Suprapubic skin (tissue), 4 donors: Measurements from ENCODE around the gene ASTN2. TPM values are rescaled to one million over a fixed set of nuclear protein-coding genes. Genes with fewer than 3 reads are reported as not detected.

Source experiments
- DNase-seq, 2 donors: peaks; one replicate each; pipeline ENCODE4 v3.0.0-alpha.2; 2019; ENCODE audit warnings: low spot score in 2 of 2
- H3K27ac ChIP-seq: fragments of 200-600 bp; sonication (generic); one replicate; pipeline ENCODE4 v1.5.1; 2019
- H3K27me3 ChIP-seq: fragments of 200-600 bp; sonication (generic); one replicate; pipeline ENCODE4 v1.5.1; 2019
- H3K36me3 ChIP-seq: fragments of 200-600 bp; sonication (generic); one replicate; pipeline ENCODE4 v1.5.1; 2019
- H3K4me1 ChIP-seq: fragments of 200-600 bp; sonication (generic); one replicate; pipeline ENCODE4 v1.5.1; 2019
- H3K4me3 ChIP-seq: fragments of 200-600 bp; sonication (generic); one replicate; pipeline ENCODE4 v1.5.1; 2019; ENCODE audit warnings: mild to moderate bottlenecking
- H3K9me3 ChIP-seq: fragments of 200-600 bp; sonication (generic); one replicate; pipeline ENCODE4 v1.5.1; 2019
- CTCF ChIP-seq, 2 donors: fragments of 200-600 bp in 1 of 2; fragments of 450-650 bp in 1 of 2; sonication (generic) in 1 of 2; IDR thresholded peaks; one replicate each; pipeline ENCODE4 v1.5.1; 2016 to 2019; ENCODE audit warnings: antibody characterized with exemption in 2 of 2, mild to moderate bottlenecking in 1 of 2, moderate library complexity in 1 of 2
- EP300 ChIP-seq: sonication (generic); formaldehyde crosslinking; IDR thresholded peaks from one replicate; pipeline ENCODE4 v1.6.1; 2017; ENCODE audit warnings: antibody characterized with exemption
- POLR2A ChIP-seq, 2 donors: fragments of 450-650 bp; IDR thresholded peaks; one replicate each; pipeline ENCODE4 v1.6.1; 2017; ENCODE audit warnings: antibody characterized with exemption in 2 of 2, mild to moderate bottlenecking in 2 of 2, moderate library complexity in 2 of 2
- POLR2AphosphoS5 ChIP-seq, 3 donors: sonication (generic); formaldehyde crosslinking; IDR thresholded peaks; one replicate each; pipeline ENCODE4 v1.6.1; 2017; ENCODE audit warnings: antibody characterized with exemption in 3 of 3
- WGBS: methylation state at CpG from one replicate; pipeline ENCODE4 v1.1.5; 2018; 5-methylcytosine and 5-hydroxymethylcytosine counted together
- total RNA-seq, 4 donors: library from RNA; depleted of rRNA; stranded (reverse); fragments of >200 nt; gene quantifications; one replicate each; pipeline ENCODE4 v1.1.0, GENCODE V29; 2016

Gene ASTN2
- total RNA-seq, 4 donors from 2014 or later: 2.0 to 6.9 (median 3.8) TPM

- WGBS: 61% methylated on average over 5 of the region's 5 CpGs
- H3K27ac ChIP-seq: no peak overlapping the region
- TF ChIP-seq POLR2AphosphoS5 (IDR thresholded peaks at IDR 0.05) (no peak), POLR2A (IDR thresholded peaks at IDR 0.05) (no peak), EP300 (no peak), CTCF (IDR thresholded peaks at IDR 0.05) (no peak)
- H3K9me3 ChIP-seq: no peaks in the 10 kb centered on the region
- no peaks in the 10 kb centered on the region for H3K4me1 ChIP-seq
- DNase-seq: no peak
- H3K27me3 ChIP-seq: no peaks in the 10 kb centered on the region
- no peaks in the 10 kb centered on the region for H3K36me3 ChIP-seq
- H3K4me3 ChIP-seq: no peak overlapping the region
Measured at GRCh38 chr9:116466271-116467235, 948.3 kb downstream of the ASTN2 start.

GRCh38 chr9:116465576-116466270, 949.1 kb downstream of the ASTN2 start:
- Histone ChIP-seq H3K4me1 (no peaks in the 10 kb centered on the region), H3K4me3 (no peak overlapping the region), H3K27me3 (no peaks in the 10 kb centered on the region), H3K36me3 (no peaks in the 10 kb centered on the region), H3K27ac (no peak overlapping the region), H3K9me3 (no peaks in the 10 kb centered on the region)
- DNase-seq: no peak
- no peak for TF ChIP-seq CTCF (IDR thresholded peaks at IDR 0.05)
- TF ChIP-seq POLR2A (IDR thresholded peaks at IDR 0.05): no peak
- TF ChIP-seq EP300: no peak
- no peak for TF ChIP-seq POLR2AphosphoS5 (IDR thresholded peaks at IDR 0.05)
- 92% methylated on average over 9 of the region's 9 CpGs for WGBS

GRCh38 chr9:116464987-116465571, 949.8 kb downstream of the ASTN2 start:
- no peaks in the 10 kb centered on the region for H3K9me3 ChIP-seq

GRCh38 chr9:116464423-116464822, 950.4 kb downstream of the ASTN2 start:
- no peaks in the 10 kb centered on the region for H3K4me1 ChIP-seq
- no peak for DNase-seq
- no peak overlapping the region for H3K4me3 ChIP-seq
- H3K27me3 ChIP-seq: no peaks in the 10 kb centered on the region
- TF ChIP-seq EP300: no peak
- TF ChIP-seq POLR2AphosphoS5 (IDR thresholded peaks at IDR 0.05): no peak
- no peak for TF ChIP-seq CTCF (IDR thresholded peaks at IDR 0.05)
- TF ChIP-seq POLR2A (IDR thresholded peaks at IDR 0.05): no peak
- no peak overlapping the region for H3K27ac ChIP-seq
- no peaks in the 10 kb centered on the region for H3K9me3 ChIP-seq
- H3K36me3 ChIP-seq: no peaks in the 10 kb centered on the region

More at GRCh38 chr9:116464987-116465571, 949.8 kb downstream of the ASTN2 start:
- Histone ChIP-seq H3K27ac (no peak overlapping the region), H3K27me3 (no peaks in the 10 kb centered on the region), H3K36me3 (no peaks in the 10 kb centered on the region), H3K4me3 (no peak overlapping the region), H3K4me1 (no peaks in the 10 kb centered on the region)
- DNase-seq: no peak
- TF ChIP-seq CTCF (IDR thresholded peaks at IDR 0.05): no peak
- no peak for TF ChIP-seq POLR2A (IDR thresholded peaks at IDR 0.05)
- no peak for TF ChIP-seq EP300
- no peak for TF ChIP-seq POLR2AphosphoS5 (IDR thresholded peaks at IDR 0.05)
- WGBS: 88% methylated on average over 12 of the region's 12 CpGs

- 98% methylated on average over 3 of the region's 3 CpGs for WGBS
- Histone ChIP-seq H3K36me3 (no peaks in the 10 kb centered on the region), H3K4me3 (no peak overlapping the region), H3K27ac (no peak overlapping the region), H3K4me1 (no peaks in the 10 kb centered on the region), H3K9me3 (no peaks in the 10 kb centered on the region), H3K27me3 (no peaks in the 10 kb centered on the region)
- no peak for TF ChIP-seq POLR2A (IDR thresholded peaks at IDR 0.05)
- DNase-seq: no peak
Measured at GRCh38 chr9:116461632-116462031, 953.2 kb downstream of the ASTN2 start.
